ENCODE results near the gene NR4A1.
A peak's percentile ranks its signal among the peaks of the same experiment; 100 is the strongest.

The NR4A1 gene

DNA sequence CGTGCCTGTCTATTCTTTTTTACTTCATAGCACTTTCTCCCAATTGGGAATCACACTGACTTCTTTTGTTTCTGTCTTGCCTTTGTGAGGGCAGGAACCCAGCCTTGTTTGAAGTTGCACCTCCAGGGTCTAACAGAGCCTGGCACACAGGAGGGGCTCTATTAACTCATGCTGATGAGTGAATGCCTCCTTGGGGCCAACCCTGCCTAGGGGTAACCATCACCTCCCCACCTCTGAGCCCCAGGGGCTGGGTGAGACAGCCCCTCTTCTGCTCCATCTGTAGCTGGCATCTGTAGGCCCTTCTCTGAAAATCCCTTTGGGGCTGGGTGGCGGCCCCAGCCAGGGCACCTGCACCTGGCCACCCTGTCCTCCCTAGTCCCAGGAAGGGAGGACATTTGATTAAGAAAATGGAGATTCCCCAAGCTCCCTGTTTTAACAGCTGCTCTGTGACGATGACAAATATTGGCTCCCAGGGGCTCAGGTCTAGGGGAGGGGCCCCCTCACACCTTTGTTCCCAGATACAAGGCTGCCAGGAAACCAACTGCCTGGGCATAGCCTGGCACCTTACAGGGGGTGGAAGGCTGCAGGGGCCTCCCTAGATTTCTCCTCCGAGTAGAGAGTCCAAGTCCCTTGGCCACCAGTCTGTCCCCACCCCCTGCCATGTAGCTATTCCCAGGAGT is 32.7 kb upstream of the NR4A1 start:
- no peak for DNase-seq (ENCODE audit: low read depth)

- no peak for DNase-seq (ENCODE audit: low read depth)
Measured at GRCh38 chr12:52019113-52019770, 32.0 kb upstream of the NR4A1 start.

GRCh38 chr12:52020539-52021336 is 30.5 kb upstream of the NR4A1 start:
- no peak for DNase-seq (ENCODE audit: low read depth)

DNA sequence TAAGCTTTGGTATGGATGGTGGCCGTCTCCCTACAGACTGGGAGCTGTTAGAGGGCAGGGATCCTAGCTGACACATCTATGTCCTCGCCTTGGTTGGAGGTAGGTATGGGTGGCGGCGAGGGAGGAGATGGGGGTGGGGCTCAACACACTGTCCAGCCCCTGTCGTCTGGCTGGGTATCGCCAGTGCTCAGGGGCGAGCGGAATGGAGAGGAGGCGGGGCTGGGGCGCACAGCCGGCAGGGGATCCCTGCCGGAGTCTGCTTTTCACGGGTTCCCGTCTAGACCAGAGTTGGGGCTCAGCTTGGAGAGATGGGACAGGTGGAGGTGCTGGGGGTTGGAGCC is 28.4 kb upstream of the NR4A1 start:
- no peak for DNase-seq (ENCODE audit: low read depth)

- peak; percentile 86 for DNase-seq (ENCODE audit: low read depth)
Measured at GRCh38 chr12:52023182-52023975, 27.9 kb upstream of the NR4A1 start.

- no peak for DNase-seq (ENCODE audit: low read depth)
Measured at GRCh38 chr12:52023976-52024688, 27.1 kb upstream of the NR4A1 start.

- DNase-seq (ENCODE audit: low read depth), result no peak
Measured at GRCh38 chr12:52024845-52025230, 26.4 kb upstream of the NR4A1 start.

GRCh38 chr12:52026263-52026662 is 25.0 kb upstream of the NR4A1 start:
- no peak for DNase-seq (ENCODE audit: low read depth)

GRCh38 chr12:52027085-52027843 is 24.0 kb upstream of the NR4A1 start:
- DNase-seq (ENCODE audit: low read depth), result no peak

DNA sequence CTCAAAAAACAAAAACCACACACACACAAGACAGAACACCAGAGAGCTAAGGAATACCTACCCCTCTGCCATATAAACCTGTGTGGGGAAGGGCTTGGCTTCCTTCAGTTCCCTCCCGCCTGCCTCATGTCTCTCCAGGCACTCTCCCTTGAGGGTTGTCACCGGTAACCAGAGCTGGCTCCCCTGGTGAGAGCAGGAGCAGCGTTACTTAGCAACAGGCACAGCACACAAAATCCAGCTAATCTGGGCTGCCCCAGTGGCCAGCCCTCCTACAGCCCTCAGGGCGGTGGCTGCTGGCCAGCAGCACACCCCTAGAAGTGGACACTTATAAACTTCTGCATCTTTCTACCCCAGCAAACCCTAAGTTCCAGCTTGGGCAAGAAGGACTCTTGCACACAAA is 21.6 kb upstream of the NR4A1 start:
- no peak for DNase-seq (ENCODE audit: low read depth)

DNA sequence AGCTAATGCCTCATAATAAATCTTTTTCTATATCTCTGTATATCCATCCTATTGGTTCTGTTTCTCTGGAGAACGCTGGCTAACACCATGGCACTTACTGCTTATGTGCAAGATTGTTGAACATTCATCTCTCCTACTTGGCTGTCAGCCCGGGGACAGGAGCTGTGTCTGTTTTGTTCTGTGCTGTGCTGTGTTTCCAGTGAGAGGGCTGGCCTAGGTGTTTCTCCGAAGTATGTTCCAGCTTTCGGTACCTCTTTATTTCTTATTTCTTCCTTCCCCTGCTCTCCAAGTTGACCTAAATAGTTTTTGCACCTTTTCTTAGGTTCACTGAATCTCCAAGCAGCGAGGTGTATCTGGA is 18.8 kb upstream of the NR4A1 start:
- no peak for DNase-seq (ENCODE audit: low read depth)

- peak; percentile 81 for DNase-seq (ENCODE audit: low read depth)
Measured at GRCh38 chr12:52032804-52033445, 18.3 kb upstream of the NR4A1 start.

- no peak for DNase-seq (ENCODE audit: low read depth)
Measured at GRCh38 chr12:52033446-52034140, 17.6 kb upstream of the NR4A1 start.

- DNase-seq (ENCODE audit: low read depth), result no peak
Measured at GRCh38 chr12:52035190-52035589, 16.1 kb upstream of the NR4A1 start.

DNA sequence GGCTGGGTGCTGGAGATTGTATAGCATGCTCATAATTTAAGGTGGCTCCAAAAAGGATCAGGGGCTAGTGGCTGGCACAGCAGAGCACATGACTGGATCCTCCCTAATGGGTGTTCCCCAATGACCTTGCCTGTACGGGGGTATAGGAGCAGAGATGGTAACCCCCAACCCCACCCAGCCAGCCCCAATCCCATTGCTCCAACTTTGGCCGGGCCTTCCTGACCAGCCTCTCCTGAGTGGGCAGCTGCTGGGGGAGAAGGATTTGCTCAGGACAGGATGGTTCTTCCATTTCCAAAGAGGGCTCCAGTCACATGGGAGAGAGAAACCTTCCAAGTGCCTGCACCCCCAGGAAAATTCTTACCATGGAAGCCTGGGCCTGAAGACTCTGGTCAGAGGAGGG is 15.3 kb upstream of the NR4A1 start:
- no peak for DNase-seq (ENCODE audit: low read depth)

GRCh38 chr12:52036587-52037171 is 14.6 kb upstream of the NR4A1 start:
- DNase-seq (ENCODE audit: low read depth), result peak; percentile 85

DNA sequence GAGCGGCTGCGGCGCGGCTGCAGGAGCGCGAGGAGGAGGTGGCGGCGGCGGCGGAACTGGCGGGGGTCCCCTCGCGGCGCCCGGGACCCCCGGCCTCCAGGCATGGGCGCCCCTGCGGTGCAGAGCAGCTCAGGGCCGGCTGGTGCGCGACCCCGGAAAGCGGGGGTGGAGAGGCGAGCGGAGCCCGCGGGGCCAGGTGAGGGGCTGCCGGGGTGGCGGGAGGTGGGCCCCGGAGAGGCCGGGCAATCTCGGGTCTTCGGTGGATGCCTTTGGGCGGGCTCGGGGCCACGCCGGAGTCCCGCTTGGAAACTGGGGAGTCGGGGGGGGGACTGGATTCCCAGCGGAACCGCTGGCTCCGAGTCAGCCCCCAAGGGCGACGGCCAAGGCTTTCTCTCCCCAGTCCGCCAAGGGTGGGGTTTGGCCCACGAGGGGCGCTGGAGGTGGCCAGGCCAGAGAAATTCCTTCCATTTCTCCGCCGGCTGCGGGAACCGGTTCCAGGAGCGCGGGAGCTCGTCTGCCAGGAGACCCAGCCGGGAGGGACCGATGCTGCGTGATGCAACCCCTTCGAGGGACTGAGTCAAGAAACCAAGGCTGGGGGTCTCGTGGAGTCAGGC is 13.9 kb upstream of the NR4A1 start:
- DNase-seq (ENCODE audit: low read depth), result no peak

GRCh38 chr12:52038447-52038846 is 12.8 kb upstream of the NR4A1 start:
- no peak for DNase-seq (ENCODE audit: low read depth)

GRCh38 chr12:52041035-52041434 is 10.2 kb upstream of the NR4A1 start:
- no peak for DNase-seq (ENCODE audit: low read depth)

Data from stimulated activated CD8-positive, alpha-beta memory T cell treated with anti-CD3 and anti-CD28 coated beads, Interleukin-12 subunit alpha, Interleukin-12 subunit beta, amount 100 ng/mL, for 1 hour (primary cell).